Left lobe of liver (tissue), 2 donors: ENCODE measurements around the gene NR2F2. TPM values are rescaled to one million over a fixed set of nuclear protein-coding genes. Genes with fewer than 3 reads are reported as not detected.

Source experiments
- ATAC-seq: fragments of 200-7000 bp; cut with Tn5 transposase; one replicate; pipeline ENCODE4 v1.9.1; 2020; ENCODE audit warnings: mild to moderate bottlenecking, moderate library complexity
- DNase-seq: peaks from one replicate; pipeline ENCODE4 v3.0.0-alpha.2; 2020; ENCODE audit warnings: low spot score
- total RNA-seq: library from RNA; stranded (reverse); gene quantifications from one replicate; pipeline ENCODE4 v1.2.1, GENCODE V29; 2021
- donor health status: DM: no; HTN: no; CAD: no; lungs with moderate emphysema.
- donor health status: DM: no; HTN: yes; CAD: no.

NR2F2 gene
- total RNA-seq, 1 donor from 2014 or later = 37.0 TPM

DNA sequence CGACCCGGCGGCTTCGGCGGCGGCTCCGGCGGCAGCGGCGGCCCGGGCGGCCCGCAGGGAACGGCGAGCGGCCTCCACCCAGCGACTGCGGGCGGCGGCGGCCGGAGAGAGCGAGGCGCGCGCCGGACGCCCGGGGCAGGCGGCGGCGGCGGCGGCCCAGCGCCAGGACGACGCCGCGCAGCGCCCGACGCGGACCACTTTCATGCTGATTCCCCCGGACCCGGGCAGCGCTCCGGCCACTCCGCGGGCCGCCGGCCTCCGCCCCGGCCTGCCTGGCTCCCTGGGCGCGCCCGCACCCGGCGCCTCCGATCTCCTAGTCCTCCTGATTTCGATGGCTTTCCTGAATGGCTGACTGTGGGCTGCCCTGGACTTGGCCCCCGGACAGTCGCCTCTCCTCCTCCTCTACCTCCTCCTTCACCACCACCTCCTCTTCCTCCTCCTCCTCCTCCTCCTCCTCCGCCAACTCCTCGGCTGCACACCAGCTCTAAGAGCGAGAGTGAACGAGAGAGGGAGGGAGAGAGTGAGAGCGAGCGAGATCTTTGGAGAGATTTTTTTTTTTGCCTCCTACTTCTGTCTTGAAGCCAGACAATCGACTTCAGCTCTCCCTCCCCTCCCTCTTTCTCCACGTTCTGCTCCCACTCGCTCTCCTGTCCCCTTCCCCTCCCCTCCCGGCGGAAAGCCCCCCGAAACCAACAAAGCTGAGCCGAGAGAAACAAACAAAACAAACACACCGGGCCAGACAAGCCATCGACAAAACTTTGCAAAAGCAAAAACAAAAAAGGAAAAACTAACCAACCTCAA lies 844 bp downstream of the NR2F2 start:
- ATAC-seq (no peak), DNase-seq (peak; percentile 52)

DNA sequence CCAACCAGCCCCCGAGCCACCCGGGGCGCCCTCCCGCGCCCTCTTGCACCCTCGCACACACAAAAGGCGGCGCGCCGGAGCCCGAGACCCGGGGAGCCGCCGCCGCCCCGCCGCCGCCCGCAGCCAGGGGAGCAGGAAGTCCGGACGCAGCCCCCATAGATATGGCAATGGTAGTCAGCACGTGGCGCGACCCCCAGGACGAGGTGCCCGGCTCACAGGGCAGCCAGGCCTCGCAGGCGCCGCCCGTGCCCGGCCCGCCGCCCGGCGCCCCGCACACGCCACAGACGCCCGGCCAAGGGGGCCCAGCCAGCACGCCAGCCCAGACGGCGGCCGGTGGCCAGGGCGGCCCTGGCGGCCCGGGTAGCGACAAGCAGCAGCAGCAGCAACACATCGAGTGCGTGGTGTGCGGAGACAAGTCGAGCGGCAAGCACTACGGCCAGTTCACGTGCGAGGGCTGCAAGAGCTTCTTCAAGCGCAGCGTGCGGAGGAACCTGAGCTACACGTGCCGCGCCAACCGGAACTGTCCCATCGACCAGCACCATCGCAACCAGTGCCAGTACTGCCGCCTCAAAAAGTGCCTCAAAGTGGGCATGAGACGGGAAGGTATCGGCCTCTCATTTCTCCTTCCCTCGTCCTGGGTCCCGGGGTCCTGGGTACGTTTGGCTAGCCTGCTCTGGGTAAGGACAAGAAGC lies 1.6 kb downstream of the NR2F2 start:
- ATAC-seq (peak; percentile 16), DNase-seq (peak; percentile 79)

DNA sequence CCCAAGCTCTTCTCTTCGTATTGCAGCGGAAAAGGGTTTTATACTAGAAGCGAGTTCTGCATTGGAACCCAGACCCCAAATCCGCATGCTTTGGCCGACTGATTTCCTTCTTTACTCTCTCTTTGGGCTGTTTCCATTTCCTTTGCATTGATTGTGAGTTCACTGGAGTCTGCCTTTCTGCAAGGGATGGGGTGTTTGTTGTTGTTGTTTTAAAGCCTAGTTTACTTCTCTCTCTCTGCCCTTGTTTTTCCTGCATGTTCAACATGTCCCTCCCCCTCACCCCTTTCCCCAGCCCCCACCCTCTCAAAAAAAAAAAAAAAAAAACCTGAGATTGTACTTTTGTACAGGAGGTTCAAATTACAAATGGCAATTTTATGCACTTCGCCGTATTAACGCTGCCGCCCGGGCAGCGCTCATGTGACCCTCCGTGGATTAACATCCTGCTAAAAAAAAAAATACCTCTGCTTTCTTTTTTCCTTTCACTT lies 2.2 kb downstream of the NR2F2 start:
- DNase-seq (no peak), ATAC-seq (peak; percentile 1)

DNA sequence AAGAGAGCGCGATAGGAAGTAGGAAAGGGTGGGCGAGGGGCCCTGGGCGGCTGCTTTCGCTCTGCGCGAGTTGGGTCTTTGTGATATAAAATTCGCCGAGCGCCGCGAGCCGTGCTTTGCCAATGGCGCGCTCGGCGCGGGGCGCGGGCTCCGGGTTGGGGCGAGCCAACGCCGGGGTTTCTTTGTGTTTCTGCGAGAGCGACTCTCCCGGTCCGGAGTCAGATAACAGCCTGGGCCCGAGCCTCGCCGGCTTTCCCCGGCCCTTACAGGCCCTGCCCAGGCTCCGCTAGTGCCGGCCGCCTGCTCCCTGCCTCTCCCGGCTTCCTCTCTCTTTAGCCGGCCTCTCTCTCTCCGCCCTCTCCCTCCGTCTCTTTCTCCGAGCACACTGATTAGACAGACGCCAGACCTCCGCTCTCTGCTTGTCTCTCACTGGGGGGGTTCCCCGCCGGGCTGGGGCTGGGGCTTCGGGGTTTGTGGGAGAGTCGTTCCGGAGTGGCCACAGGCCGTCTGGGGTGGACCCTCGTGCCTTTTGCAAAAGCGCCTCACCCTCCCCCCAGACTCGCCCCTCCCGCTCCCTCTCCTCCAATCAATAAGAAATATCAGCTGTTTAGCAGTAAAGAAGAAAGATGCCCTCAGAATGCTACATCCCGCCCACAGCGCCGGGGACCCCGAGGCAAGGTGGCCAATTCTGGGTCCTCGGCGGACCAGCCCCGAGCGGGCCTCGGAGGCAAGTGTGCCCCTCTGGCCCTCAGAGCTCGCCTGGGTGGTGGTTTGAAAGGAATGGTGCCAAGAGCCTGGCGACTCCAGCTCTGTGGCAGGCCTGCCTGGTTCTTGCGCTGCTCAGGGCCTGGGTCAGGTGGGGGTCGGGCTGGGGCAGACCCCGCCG lies 2.9 kb downstream of the NR2F2 start:
- DNase-seq (peak; percentile 57), ATAC-seq (peak; percentile 6)

DNA sequence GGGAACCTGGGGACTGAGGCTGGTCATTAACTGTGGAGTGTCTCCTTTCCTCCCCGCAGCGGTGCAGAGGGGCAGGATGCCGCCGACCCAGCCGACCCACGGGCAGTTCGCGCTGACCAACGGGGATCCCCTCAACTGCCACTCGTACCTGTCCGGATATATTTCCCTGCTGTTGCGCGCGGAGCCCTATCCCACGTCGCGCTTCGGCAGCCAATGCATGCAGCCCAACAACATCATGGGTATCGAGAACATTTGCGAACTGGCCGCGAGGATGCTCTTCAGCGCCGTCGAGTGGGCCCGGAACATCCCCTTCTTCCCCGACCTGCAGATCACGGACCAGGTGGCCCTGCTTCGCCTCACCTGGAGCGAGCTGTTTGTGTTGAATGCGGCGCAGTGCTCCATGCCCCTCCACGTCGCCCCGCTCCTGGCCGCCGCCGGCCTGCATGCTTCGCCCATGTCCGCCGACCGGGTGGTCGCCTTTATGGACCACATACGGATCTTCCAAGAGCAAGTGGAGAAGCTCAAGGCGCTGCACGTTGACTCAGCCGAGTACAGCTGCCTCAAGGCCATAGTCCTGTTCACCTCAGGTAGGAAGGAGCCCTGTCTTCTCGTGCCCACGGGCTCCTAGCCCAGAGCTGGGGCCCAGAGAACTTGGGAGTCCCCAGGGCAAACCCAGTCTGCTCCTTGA lies 3.7 kb downstream of the NR2F2 start:
- no peak for ATAC-seq
- peak; percentile 46 for DNase-seq

DNA sequence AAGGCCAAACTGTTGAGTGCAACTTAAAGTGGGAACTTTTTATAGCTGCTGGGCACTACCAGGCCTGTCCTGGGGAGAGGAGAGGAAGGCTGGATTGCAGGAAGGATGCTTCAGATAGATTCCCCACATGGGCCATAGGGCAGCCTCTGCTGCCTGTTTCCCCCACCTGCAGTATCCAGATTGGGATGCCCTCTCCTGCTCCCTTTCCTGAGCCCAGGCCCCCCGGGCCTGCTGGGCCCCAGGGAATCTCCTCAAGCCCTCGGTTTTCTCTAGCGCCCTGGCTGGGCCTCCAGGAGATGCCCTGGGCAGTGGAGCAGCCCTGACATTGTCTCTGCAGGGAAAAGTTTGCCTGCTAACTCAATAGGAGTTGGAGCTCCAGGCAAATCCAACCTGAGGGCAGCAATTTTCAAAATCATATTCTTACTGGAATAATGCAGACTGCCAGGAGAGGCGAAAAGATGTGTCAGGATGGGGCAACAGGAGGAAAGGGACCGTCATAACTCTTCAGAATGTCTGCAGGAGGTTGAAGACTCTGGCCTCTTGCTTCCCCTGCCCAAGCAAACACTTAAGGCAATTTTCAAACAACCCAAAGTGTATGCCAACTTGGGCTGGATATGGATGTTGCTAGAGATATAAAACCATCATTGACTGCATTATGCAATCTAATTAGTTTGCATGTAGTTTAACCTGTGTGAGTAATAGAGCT lies 4.4 kb downstream of the NR2F2 start:
- ATAC-seq (no peak), DNase-seq (no peak)

DNA sequence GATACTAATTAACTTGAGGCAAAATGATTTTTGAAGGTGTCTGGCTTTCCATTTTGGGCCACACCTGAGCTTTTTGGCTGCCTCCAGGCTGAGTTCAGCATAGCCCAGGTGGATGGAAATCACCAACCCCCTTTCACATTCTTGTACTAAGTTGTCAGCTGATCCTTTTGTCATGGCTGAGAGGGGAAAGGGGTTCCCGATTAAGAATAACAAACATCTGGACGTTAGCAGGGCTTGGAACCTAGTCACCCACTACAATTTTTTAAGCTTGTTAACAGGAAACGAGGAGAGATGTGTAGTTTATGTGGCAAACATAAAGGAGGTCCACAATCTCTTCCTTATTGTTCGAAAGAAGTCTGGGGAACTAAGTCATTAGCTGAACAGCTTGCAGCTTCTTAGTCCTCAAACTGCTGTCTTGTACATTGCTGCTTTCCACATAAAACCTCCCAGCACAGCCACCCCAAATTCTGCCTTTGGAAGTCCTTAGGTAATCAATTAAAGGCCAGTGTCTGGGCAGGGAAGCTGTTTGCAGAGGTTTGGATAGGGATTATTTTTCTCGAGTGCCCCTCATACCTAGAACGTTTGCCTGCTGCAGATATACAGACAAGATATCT lies 5.0 kb downstream of the NR2F2 start:
- no peak for DNase-seq
- no peak for ATAC-seq

DNA sequence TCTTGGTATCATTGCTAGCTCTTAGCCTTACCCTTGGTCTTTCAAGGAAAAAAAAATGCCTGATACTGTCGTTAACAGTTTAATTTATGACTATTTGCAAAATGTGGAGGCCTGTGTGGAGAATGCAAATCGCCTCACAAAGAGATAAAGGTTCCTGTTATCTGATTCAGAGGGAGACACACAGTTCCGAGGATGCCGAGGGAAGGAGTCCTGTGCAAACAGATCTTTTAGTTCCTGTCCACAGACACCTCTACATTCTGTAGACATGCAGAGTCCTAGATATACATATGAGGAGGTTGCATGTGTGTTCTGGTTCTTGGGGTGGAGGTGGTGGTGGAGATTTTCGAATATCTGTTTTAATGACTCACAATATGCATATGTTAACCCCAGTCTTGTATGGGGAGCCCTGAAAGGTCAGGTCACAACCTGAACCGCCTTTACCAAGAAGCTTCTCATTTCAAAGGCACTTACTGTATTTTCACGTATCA lies 5.7 kb downstream of the NR2F2 start:
- ATAC-seq (no peak), DNase-seq (no peak)

DNA sequence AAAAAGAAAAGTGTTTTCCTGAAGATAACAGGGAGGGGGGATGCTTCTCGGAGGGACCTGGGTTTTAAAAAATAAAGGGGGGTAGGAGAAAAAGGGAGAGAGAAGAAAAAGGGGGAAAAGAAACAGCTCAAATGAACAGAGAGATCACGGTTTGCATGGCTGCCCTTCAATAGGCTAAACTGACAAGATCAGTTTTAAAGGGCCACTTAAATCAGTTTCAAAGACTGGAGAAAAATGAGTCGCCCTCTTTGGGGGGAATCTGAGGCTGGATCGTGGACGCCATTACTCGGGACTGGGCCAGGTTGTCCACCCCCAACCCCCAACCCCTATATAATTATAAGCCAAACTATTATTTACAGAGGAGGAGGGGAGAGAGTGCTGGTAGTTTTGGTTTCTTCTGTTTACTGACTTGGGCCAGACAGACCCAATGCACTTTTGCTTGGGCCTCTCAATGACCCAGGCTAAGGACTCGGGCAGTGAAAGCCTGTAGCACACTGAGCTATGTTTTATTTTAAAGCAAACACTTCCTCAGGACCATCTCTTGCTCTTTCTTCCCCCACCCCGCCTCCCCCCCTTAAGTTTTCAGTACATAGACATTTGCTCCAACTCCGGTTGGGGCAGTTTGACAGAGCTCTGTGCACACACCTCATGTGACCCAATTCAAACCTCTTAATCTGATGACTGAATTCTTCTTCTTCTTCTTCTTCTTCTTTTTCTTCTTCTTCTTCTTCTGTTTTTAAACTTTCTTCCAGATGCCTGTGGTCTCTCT lies 6.3 kb downstream of the NR2F2 start:
- DNase-seq (peak; percentile 54), ATAC-seq (peak; percentile 53)

DNA sequence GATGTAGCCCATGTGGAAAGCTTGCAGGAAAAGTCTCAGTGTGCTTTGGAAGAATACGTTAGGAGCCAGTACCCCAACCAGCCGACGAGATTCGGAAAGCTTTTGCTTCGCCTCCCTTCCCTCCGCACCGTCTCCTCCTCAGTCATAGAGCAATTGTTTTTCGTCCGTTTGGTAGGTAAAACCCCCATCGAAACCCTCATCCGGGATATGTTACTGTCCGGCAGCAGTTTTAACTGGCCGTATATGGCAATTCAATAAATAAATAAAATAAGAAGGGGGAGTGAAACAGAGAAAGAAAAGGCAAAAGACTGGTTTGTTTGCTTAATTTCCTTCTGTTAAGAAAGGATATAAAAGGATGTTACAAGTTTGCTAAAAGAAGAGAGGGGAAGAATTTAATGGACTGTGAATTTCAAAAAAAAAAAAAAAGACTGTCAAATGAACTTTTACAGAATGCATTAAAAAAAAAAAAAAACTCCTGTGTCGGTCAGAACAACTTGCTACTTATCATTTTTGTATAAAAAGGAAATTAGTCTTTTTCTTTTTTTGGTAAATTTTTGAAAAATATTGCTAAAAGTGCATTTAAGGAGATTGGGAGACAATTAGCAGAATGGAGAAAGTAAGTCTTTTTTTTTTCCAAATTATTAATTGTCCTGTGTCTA lies 7.0 kb downstream of the NR2F2 start:
- ATAC-seq (no peak), DNase-seq (no peak)

DNA sequence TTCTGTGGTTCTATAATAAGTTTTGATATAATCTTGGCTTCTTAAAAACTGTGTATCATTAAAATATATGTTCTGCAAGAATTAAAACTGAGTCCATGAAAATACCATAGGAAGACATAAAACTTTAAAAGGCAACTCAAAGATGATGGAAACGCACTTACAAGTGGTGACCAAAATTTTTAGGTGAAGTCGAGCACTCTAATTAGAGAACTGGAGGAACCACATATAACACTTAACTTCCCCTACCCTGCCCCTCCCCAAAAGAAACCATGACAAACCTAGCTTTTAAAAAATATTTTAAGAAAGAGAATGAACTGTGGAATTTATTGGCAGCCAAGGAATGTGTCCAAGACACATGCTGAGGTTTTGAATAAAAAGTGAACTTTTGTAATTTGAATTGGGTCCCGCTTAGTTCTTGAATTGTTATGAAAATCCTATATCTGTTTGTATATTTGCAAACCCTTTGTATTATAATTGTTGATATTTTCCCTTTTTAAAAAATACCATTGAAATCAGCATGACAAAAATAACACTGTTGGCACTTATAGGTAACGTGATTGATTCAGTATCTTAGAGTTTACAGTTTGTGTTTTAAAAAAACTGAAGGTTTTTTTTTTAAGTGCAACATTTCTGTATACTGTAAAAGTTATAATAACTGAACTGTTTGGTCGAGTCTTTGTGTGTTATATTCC lies 7.7 kb downstream of the NR2F2 start:
- no peak for DNase-seq
- no peak for ATAC-seq

DNA sequence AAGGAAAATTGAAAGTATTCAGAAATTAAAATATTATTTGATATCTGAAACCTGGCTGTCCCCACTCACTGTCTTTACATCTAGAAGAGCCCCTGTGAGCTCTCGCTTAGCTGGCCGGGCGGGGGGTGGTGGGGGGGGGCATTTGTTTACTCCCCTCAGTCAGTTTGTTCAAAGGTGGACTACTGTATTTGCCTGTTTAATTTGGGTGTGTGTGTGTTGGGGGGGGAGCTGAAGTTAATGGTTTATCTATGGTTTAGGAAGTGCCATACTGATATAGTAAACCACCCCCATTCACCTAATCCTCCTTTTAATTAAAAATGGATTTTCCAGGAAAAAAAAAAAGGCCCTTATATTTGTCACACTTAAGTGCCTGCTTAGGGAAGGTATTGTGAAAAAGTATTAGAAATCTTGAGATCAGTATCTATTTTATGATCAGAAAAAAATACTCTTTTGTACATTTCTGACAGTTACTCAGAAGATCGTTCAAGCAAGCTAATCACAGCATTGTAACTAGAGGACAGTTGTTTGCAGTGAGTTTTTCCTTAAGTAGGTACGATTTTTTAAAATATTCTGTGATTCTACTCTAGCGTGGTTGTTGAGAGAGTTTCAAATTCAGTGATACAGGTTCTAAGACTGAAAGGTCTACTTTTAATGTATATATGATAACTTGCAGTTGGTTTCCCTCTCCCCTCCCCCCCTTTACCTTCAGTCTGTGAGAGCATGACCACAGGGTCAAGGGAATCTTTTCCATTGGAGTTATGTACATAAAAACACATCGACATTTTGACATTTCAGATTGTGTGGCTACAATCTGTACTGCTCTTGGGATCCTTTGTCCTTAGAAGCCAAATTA lies 8.5 kb downstream of the NR2F2 start:
- DNase-seq (peak; percentile 47), ATAC-seq (peak; percentile 46)

DNA sequence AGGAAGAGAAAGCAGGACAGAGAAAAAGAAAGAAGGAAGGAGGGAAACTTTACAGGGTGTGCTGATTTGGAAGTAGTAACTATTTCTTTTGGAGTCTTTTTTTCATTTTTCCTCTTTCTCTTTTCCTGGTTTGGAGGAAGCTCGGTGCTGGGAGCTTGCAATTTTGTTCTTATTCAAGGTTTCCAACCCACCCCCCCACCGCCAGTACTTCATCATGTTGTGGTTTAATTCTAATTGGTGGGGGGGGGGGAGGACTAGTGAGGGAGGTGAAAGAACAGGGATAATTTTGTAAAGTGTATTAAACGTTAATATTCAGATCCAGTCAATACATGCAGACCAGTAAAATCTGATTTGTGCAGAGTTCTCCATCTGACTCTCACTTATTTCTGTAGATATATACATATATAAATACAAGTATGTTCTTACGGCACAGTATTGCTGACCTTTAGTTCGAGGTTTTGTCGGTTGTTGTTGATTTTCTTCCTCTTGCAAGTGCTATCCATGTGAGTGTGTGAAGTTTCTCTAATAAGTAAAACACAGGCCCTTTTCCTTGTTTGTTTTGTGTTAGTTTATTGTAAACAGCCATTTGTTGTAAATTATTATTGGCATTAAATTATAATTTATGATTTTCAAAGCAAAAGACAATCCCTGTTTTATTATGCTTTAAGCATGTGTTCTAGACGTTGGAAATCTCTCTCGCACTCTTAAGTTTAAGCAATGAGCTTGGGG lies 9.3 kb downstream of the NR2F2 start:
- ATAC-seq = no peak
- DNase-seq = no peak

DNA sequence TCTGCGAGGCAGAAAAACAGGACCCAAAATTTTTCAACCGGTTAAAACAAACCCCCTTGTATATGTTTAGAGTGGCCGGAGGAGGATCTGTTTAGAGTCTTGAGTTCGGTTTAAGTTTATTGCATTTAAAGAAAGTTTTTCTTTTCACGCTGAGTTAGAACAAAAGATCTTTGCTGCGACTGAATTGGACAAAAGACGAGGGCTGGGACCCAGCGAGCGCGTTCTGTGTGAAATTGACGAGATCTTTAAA lies 9.8 kb downstream of the NR2F2 start:
- ATAC-seq = no peak
- DNase-seq = no peak

DNA sequence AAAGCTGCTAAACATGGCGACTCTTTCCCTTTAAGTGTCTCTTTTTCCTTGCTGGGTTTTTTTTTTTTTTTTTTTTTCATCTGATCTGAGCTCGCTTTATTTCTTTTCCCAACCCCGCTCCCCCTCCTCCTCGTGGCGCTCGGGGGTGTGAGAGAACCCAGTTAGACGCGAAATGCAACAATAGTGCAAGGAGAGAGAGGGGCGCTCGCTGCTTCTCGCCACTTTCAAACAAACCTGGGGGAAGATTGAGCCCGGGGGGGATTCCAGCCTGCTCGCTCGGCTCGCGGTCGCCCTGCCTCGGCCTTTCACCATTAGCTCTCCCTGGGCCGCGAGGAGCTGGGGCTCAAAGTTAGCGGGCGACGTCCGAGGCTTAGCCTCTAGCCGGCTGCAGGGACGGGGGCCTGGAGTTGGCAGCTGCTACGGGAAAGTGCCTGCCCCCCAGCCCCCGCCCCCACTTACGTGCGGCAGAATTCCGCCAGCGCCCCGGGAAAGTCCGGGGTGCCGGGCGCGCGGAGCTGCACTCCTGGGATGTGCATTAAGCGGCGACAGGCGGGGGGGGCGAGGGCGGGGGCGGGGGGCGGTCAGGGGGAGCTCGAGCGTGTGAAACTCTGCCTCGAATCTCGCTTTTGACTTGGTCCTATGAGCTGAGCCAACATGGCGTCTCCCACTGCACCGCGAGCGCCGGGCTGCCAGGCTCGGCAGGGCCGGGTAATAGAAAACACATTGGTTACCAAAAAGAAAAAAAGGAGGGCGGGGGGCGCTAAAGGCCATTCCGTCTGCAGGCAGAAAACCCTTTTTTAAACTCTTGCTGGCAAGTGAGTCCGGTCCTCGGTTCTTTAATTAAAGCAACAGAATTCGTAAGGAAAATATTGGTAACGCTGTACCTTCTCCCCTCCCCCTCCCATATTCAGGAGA lies 10.4 kb downstream of the NR2F2 start:
- DNase-seq = peak; percentile 49
- ATAC-seq = peak; percentile 30
